Karpas-422 (cell line): ENCODE results near the gene COMMD7. TPM values are rescaled to one million over a fixed set of nuclear protein-coding genes. Genes with fewer than 3 reads are reported as not detected.
"Not testable (repeated sequence)": the region's sequence is repeated elsewhere in the genome, so short reads cannot be mapped to it uniquely, and the experiment has no call there.

ENCODE experiments used
- DNase-seq: peaks from one replicate; pipeline ENCODE4 v3.0.0-alpha.2; 2015
- H2AFZ ChIP-seq: fragments of 200-600 bp; sonication (generic); 2 replicates; pipeline ENCODE4 v1.6.1; 2014; ENCODE audit warnings: antibody characterized with exemption, low read length, mixed read lengths
- H3K27ac ChIP-seq: fragments of 200-600 bp; sonication (generic); 2 replicates; pipeline ENCODE4 v1.5.1; 2014; ENCODE audit warnings: mild to moderate bottlenecking, low read length, moderate library complexity
- H3K27me3 ChIP-seq: fragments of 200-600 bp; sonication (generic); 2 replicates; pipeline ENCODE4 v1.6.1; 2014; ENCODE audit warnings: low read length, mixed read lengths
- H3K36me3 ChIP-seq: fragments of 200-600 bp; sonication (generic); 2 replicates; pipeline ENCODE4 v1.6.1; 2014; ENCODE audit warnings: low read length, mixed read lengths; ENCODE audit not compliant: insufficient read depth
- H3K4me1 ChIP-seq: fragments of 200-600 bp; sonication (generic); 2 replicates; pipeline ENCODE4 v1.6.1; 2014; ENCODE audit warnings: mild to moderate bottlenecking, low read length, mixed read lengths
- H3K4me2 ChIP-seq: fragments of 200-600 bp; sonication (generic); 2 replicates; pipeline ENCODE4 v1.6.1; 2014; ENCODE audit warnings: low read length, low read depth, mild to moderate bottlenecking; ENCODE audit not compliant: poor library complexity, severe bottlenecking
- H3K4me3 ChIP-seq: fragments of 200-600 bp; sonication (generic); 2 replicates; pipeline ENCODE4 v1.5.1; 2014; ENCODE audit warnings: mild to moderate bottlenecking, antibody characterized with exemption, low read length, mixed read lengths
- H3K79me2 ChIP-seq: fragments of 200-600 bp; sonication (generic); 2 replicates; pipeline ENCODE4 v1.6.1; 2014; ENCODE audit warnings: mild to moderate bottlenecking, low read length, mixed read lengths
- H3K9ac ChIP-seq: fragments of 200-600 bp; sonication (generic); 2 replicates; pipeline ENCODE4 v1.6.0; 2014; ENCODE audit warnings: low read length
- H3K9me2 ChIP-seq: fragments of 200-600 bp; sonication (generic), shearing (Covaris generic); replicated peaks from 2 replicates; pipeline ENCODE4 v1.6.0; 2014; ENCODE audit warnings: mild to moderate bottlenecking, low read length, moderate library complexity; ENCODE audit not compliant: insufficient read depth
- H3K9me3 ChIP-seq: fragments of 300-700, 200-600 bp; sonication (generic); 2 replicates; pipeline ENCODE4 v1.6.1; 2014; ENCODE audit warnings: low read length, mixed read lengths
- H4K20me1 ChIP-seq: fragments of 200-600 bp; sonication (generic); 2 replicates; pipeline ENCODE4 v1.6.1; 2014; ENCODE audit warnings: mild to moderate bottlenecking, antibody characterized with exemption, low read length, low read depth; ENCODE audit not compliant: insufficient read depth
- total RNA-seq: library from RNA; depleted of rRNA; stranded (reverse); fragments of >200 nt; shearing (Covaris generic); gene quantifications from 2 replicates; pipeline ENCODE4 v1.2.3, GENCODE V29; 2014; ENCODE audit warnings: low replicate concordance

Gene COMMD7
- total RNA-seq, 1 experiment from 2014 or later = 16.7 TPM

- no peaks in the 10 kb centered on the region for H3K79me2 ChIP-seq
Measured at GRCh38 chr20:32773223-32773622, 30.0 kb upstream of the COMMD7 start.

GRCh38 chr20:32772046-32772445, 28.8 kb upstream of the COMMD7 start:
- Histone ChIP-seq H3K9me3 (no peaks in the 10 kb centered on the region), H3K9ac (no peak overlapping the region), H3K79me2 (no peaks in the 10 kb centered on the region), H3K4me3 (no peak overlapping the region), H3K27ac (no peak overlapping the region), H2AFZ (no peak overlapping the region), H3K9me2 (no peaks in the 10 kb centered on the region), H3K4me2 (no peak overlapping the region), H3K4me1 (no peaks in the 10 kb centered on the region), H3K36me3 (no peaks in the 10 kb centered on the region), H4K20me1 (no peaks in the 10 kb centered on the region), H3K27me3 (no peaks in the 10 kb centered on the region)
- DNase-seq = no peak

More at GRCh38 chr20:32773223-32773622, 30.0 kb upstream of the COMMD7 start:
- Histone ChIP-seq H3K36me3 (no peaks in the 10 kb centered on the region), H3K9ac (no peak overlapping the region), H3K4me1 (no peaks in the 10 kb centered on the region), H3K27ac (no peak overlapping the region), H3K9me2 (no peaks in the 10 kb centered on the region), H4K20me1 (no peaks in the 10 kb centered on the region), H3K4me2 (no peak overlapping the region), H3K4me3 (no peak overlapping the region), H3K27me3 (no peaks in the 10 kb centered on the region), H3K9me3 (no peaks in the 10 kb centered on the region), H2AFZ (no peak overlapping the region)
- DNase-seq = no peak

- Histone ChIP-seq H3K27me3 (no peaks in the 10 kb centered on the region), H3K79me2 (no peaks in the 10 kb centered on the region), H3K4me3 (no peak overlapping the region), H3K9ac (no peak overlapping the region), H3K4me2 (no peak overlapping the region), H2AFZ (no peak overlapping the region), H4K20me1 (no peaks in the 10 kb centered on the region), H3K9me3 (no peaks in the 10 kb centered on the region), H3K9me2 (no peaks in the 10 kb centered on the region), H3K36me3 (no peaks in the 10 kb centered on the region), H3K4me1 (peaks cover 5% of the 10 kb centered on the region), H3K27ac (no peak overlapping the region)
- no peak for DNase-seq
Measured at GRCh38 chr20:32767418-32768198, 24.3 kb upstream of the COMMD7 start.

- H3K9me3 ChIP-seq, H3K27me3 ChIP-seq, H3K9ac ChIP-seq, DNase-seq, H3K9me2 ChIP-seq, H3K4me3 ChIP-seq, H3K27ac ChIP-seq, H3K4me2 ChIP-seq, H2AFZ ChIP-seq, H4K20me1 ChIP-seq, H3K36me3 ChIP-seq, H3K79me2 ChIP-seq: not testable (repeated sequence)
- H3K4me1 ChIP-seq = peaks cover 13% of the 10 kb centered on the region
Measured at GRCh38 chr20:32765230-32765875, 22.1 kb upstream of the COMMD7 start.

GRCh38 chr20:32764005-32764960, 21.0 kb upstream of the COMMD7 start:
- DNase-seq = no peak
- Histone ChIP-seq H3K9me3 (no peaks in the 10 kb centered on the region), H3K27me3 (0 out of 2 replicates have a peak, but pooled peaks cover 2% of the 10 kb centered on the region), H3K4me1 (peaks cover 13% of the 10 kb centered on the region), H3K9me2 (no peaks in the 10 kb centered on the region), H3K9ac (no peak overlapping the region), H4K20me1 (no peaks in the 10 kb centered on the region), H3K36me3 (no peaks in the 10 kb centered on the region), H3K79me2 (no peaks in the 10 kb centered on the region), H3K4me3 (no peak overlapping the region), H2AFZ (no peak overlapping the region), H3K4me2 (no peak overlapping the region), H3K27ac (no peak overlapping the region)

GRCh38 chr20:32763202-32764004, 20.1 kb upstream of the COMMD7 start:
- 0 out of 2 replicates have a peak, but pooled peaks cover 2% of the 10 kb centered on the region for H3K27me3 ChIP-seq
- H3K79me2 ChIP-seq = no peaks in the 10 kb centered on the region
- H4K20me1 ChIP-seq = no peaks in the 10 kb centered on the region
- no peaks in the 10 kb centered on the region for H3K9me2 ChIP-seq
- H3K4me2 ChIP-seq = peak overlapping the region; percentile 66
- H2AFZ ChIP-seq = no peak overlapping the region
- DNase-seq = no peak
- peak overlapping the region; percentile 68; the same call in 1 of the 2 replicates for H3K4me3 ChIP-seq
- H3K36me3 ChIP-seq = no peaks in the 10 kb centered on the region
- H3K9me3 ChIP-seq = no peaks in the 10 kb centered on the region
- peaks cover 13% of the 10 kb centered on the region for H3K4me1 ChIP-seq
- H3K27ac ChIP-seq = no peak overlapping the region
- H3K9ac ChIP-seq = no peak overlapping the region

GRCh38 chr20:32762754-32763201, 19.5 kb upstream of the COMMD7 start:
- Histone ChIP-seq H3K27ac (no peak overlapping the region), H2AFZ (no peak overlapping the region; the same call in 1 of the 2 replicates), H3K4me1 (peaks cover 13% of the 10 kb centered on the region), H3K4me2 (peak overlapping the region; percentile 66), H3K27me3 (0 out of 2 replicates have a peak, but pooled peaks cover 2% of the 10 kb centered on the region), H3K79me2 (no peaks in the 10 kb centered on the region), H3K9ac (peak overlapping the region; percentile 61), H3K36me3 (no peaks in the 10 kb centered on the region), H4K20me1 (no peaks in the 10 kb centered on the region), H3K9me2 (no peaks in the 10 kb centered on the region), H3K9me3 (no peaks in the 10 kb centered on the region), H3K4me3 (peak overlapping the region; percentile 68)
- no peak for DNase-seq
